GM18502 (cell line): ENCODE results near the gene MT1B.
"Not testable (repeated sequence)": the region's sequence is repeated elsewhere in the genome, so short reads cannot be mapped to it uniquely, and the experiment has no call there.

Experiments used
- ATAC-seq: cut with Tn5 transposase; IDR thresholded peaks from one replicate; pipeline ENCODE4 v1.9.1; 2021; ENCODE audit warnings: mild to moderate bottlenecking; ENCODE audit not compliant: unreplicated experiment, poor library complexity

MT1B gene

GRCh38 chr16:56618138-56618537 is 33.5 kb upstream of the MT1B start:
- ATAC-seq, result no peak

GRCh38 chr16:56620339-56620897 is 31.3 kb upstream of the MT1B start:
- no peak for ATAC-seq

- ATAC-seq, result not testable (repeated sequence)
These were observed 29.8 kb upstream of the MT1B start for GRCh38 chr16:56621665-56622445.

- ATAC-seq, result not testable (repeated sequence)
These were observed 28.5 kb upstream of the MT1B start for GRCh38 chr16:56623184-56623583.

- ATAC-seq, result no peak
These were observed 28.0 kb upstream of the MT1B start for GRCh38 chr16:56623637-56624036.

- ATAC-seq, result no peak
These were observed 26.3 kb upstream of the MT1B start, which contains the start of gene MT1E for GRCh38 chr16:56625140-56625942. Gene MT1E, plus strand, starts transcription at chr16:56625781. Its CDS starts 71 bp downstream, at chr16:56625852.

GRCh38 chr16:56625943-56626654 is 25.6 kb upstream of the MT1B start:
- no peak for ATAC-seq

GRCh38 chr16:56626685-56627084 is 25.0 kb upstream of the MT1B start:
- no peak for ATAC-seq

- no peak for ATAC-seq
These were observed 23.0 kb upstream of the MT1B start for GRCh38 chr16:56628486-56629350.

GRCh38 chr16:56629531-56629930 is 22.2 kb upstream of the MT1B start:
- ATAC-seq, result no peak

- ATAC-seq, result peak; percentile 84
These were observed 21.6 kb upstream of the MT1B start for GRCh38 chr16:56630134-56630533.

GRCh38 chr16:56631197-56631596 is 20.5 kb upstream of the MT1B start:
- ATAC-seq, result no peak

GRCh38 chr16:56631832-56632155 is 19.9 kb upstream of the MT1B start:
- ATAC-seq, result no peak

- no peak for ATAC-seq
These were observed 19.4 kb upstream of the MT1B start, which contains the start of gene MT1M for GRCh38 chr16:56632156-56632847. Gene MT1M, plus strand, starts transcription at chr16:56632659. Its CDS starts 73 bp downstream, at chr16:56632732.

- no peak for ATAC-seq
These were observed 18.8 kb upstream of the MT1B start for GRCh38 chr16:56632848-56633365.

- ATAC-seq, result no peak
These were observed 18.2 kb upstream of the MT1B start for GRCh38 chr16:56633535-56633934.

- no peak for ATAC-seq
These were observed 16.8 kb upstream of the MT1B start for GRCh38 chr16:56634715-56635440.

- ATAC-seq, result no peak
These were observed 16.2 kb upstream of the MT1B start for GRCh38 chr16:56635441-56635967.
